Measurements from ENCODE around the gene TENT5A.

DNA sequence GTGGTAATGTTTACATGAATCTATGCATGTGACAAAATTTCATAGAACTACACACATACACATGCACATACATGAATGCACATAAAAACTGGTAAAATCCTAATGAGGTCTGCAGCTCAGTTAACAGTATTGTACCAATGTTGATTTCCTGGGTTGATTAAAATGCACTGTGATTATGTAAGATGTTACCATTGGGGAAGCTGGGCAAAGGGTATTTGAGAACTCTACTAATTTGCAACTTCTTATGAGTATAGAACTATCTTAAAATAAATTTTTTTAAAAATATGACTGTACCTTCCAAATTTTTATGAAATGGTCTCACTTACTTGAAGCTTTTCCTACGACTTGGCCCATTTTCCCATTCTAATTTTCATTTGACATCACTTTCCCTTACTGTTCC is 43.4 kb upstream of the TENT5A start:
- TF ChIP-seq ZNF138 (tag by site-specific recombination; IDR thresholded peaks at IDR 0.05; ENCODE audit: borderline replicate concordance) (no peak), MYNN (tag by site-specific recombination; IDR thresholded peaks at IDR 0.05; ENCODE audit: borderline replicate concordance) (no peak), ZBTB1 (tag by site-specific recombination; IDR thresholded peaks at IDR 0.05) (no peak), ZNF157 (tag by site-specific recombination; IDR thresholded peaks at IDR 0.05) (no peak), ZNF747 (tag by site-specific recombination; IDR thresholded peaks at IDR 0.05) (no peak), ZNF623 (tag by site-specific recombination; IDR thresholded peaks at IDR 0.05) (no peak)
- TF ChIP-seq, protein P1, sequence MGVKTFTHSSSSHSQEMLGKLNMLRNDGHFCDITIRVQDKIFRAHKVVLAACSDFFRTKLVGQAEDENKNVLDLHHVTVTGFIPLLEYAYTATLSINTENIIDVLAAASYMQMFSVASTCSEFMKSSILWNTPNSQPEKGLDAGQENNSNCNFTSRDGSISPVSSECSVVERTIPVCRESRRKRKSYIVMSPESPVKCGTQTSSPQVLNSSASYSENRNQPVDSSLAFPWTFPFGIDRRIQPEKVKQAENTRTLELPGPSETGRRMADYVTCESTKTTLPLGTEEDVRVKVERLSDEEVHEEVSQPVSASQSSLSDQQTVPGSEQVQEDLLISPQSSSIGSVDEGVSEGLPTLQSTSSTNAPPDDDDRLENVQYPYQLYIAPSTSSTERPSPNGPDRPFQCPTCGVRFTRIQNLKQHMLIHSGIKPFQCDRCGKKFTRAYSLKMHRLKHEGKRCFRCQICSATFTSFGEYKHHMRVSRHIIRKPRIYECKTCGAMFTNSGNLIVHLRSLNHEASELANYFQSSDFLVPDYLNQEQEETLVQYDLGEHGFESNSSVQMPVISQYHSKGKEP (tag by site-specific recombination; IDR thresholded peaks at IDR 0.05): no peak
- TF ChIP-seq, protein P2, sequence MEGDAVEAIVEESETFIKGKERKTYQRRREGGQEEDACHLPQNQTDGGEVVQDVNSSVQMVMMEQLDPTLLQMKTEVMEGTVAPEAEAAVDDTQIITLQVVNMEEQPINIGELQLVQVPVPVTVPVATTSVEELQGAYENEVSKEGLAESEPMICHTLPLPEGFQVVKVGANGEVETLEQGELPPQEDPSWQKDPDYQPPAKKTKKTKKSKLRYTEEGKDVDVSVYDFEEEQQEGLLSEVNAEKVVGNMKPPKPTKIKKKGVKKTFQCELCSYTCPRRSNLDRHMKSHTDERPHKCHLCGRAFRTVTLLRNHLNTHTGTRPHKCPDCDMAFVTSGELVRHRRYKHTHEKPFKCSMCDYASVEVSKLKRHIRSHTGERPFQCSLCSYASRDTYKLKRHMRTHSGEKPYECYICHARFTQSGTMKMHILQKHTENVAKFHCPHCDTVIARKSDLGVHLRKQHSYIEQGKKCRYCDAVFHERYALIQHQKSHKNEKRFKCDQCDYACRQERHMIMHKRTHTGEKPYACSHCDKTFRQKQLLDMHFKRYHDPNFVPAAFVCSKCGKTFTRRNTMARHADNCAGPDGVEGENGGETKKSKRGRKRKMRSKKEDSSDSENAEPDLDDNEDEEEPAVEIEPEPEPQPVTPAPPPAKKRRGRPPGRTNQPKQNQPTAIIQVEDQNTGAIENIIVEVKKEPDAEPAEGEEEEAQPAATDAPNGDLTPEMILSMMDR (tag by site-specific recombination; IDR thresholded peaks at IDR 0.05): no peak
